Measurements from ENCODE around the gene GHR.

The GHR gene

DNA sequence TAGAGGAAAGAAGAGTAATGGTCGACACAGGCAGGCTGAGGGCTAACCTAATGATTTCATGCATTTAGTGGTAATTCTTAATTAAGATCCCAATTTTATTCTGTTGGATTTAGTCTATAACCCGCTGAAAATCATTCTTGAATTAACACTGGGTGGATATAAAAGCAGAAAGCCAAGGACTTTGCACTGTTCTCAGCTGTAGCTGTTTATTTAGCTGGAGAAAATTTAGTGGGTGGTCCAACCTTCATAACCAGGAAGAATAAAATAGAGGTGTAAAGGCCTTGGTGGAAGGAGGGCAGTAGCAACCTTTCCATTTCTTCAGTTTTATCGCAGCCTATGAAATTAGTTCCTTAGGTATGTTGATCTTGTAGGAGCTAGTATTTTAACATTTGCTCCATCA lies 92.3 kb downstream of the GHR start:
- DNase-seq (ENCODE audit: low read depth in 2 of 3, low spot score in 2 of 3) = no peak

DNA sequence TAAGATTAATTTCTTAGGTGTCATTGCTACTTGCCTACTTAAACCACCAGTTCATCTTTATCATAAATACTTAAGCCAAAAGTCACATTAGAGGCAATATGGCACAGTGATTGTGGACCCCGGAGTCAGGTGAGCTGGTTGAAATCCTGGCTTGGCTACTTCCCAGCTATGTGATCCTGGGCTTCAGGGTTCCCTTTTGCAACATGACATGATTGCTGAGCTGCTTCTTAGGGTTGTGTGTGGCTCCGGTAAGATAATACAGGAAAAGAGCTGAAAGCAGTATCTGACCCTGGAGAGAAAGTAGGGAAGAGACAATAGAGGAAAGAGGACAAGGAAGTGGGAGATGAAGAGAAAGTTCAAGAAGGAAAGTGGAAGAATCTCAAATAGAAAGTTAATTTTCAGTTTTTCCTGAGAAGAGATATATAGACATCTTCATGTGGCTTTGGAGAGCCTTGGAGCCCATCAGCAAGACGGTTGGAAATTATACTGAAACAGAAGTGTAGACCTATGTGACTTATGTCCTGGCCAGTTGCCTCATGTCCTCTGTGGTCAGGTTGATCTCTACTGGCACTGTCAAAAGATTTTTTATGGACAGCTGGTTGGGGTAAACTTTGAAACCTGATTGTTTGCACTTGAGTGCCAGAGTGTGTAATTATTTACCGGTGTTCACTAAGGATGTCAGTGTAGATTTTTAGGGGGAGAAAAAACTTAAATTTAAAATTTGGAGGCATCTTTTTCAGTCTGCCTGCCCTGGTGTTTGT lies 93.2 kb downstream of the GHR start:
- DNase-seq (ENCODE audit: low read depth in 2 of 3, low spot score in 2 of 3) = no peak

DNA sequence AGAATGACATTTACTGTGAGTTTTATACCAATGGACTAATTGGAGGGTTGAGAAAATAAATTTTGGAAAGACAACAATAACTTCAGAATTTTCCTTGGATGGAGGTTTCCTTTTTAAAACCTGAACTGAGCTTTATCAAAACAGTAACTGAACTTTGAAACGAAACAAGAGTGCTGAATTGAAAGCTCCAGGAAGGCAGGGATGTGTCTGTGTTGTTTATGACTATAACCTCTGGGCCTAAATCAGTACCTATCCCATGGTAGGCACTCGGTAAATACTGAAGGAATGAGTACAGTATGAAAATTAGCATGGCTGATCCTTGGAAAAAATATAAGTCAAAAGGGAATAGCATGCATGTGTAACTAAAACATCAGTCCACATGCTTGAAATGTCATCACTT lies 93.9 kb downstream of the GHR start:
- DNase-seq (ENCODE audit: low read depth in 2 of 3, low spot score in 2 of 3) = no peak

DNA sequence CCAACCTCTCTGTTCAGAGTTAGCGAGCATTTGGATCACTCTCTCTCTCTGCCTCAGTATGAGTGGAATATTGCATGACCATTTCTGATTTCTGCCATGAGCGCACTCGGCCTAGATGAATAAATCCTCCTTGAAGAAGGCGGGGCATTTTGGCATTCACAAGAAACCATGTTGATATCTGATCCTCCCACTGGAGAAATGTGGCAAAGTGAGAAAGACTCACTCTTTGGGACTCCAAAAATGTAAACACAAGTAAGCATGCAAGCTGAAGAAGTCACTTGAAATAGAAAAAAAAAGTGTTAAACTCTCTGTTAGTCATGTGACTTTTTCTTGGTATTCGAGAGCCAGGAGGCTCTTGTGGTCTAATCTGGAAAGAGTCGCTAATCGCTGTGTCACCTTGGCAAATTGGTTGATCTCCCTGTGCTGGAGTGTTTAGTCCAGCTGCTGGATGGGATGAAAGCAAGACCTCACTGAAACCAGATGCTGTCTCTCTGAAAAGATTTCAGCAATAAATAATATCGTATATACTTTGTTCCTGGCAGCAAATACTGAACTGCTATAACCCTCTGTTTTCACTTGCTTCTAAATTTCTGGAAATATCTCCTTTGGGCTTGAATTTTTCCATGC lies 95.5 kb downstream of the GHR start:
- no peak for DNase-seq (ENCODE audit: low read depth in 2 of 3, low spot score in 2 of 3)

DNA sequence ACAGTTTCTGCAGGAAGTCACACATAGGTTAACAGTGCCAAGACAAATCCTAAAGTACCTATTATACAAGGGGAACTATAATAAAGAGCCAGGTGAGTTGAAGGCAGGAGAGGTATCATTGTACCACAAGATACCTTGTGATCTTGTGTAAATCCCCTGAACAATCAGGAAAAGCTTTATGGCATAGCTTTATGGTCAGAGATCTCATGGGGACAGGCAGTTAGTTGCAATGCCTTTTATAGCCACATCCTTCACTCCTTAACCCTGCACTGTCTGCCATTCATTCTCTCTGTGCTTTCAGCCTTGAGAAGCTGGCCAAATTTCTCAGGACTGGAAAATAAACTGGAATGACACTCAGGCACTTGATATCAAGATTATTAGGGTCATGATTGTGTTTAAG lies 97.0 kb downstream of the GHR start:
- no peak for DNase-seq (ENCODE audit: low read depth in 2 of 3, low spot score in 2 of 3)

DNA sequence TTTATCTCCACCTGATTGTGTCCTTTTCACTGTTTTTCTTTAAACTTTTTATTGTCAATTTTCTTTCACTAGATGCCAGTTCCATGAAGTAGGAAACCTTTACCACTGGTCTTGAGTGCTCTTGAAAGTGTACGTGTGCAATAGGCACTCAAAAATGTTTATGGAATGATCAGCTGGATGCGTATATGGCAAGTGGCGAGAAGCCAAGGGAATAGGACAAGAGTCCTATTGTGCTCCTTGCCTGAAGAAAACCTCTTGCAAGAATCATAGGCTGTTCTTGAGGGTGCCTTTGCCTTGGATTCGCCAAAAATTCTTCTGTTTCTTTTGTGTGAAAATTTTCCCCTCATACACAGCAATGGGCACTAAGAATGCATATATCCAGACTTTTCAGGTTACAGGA lies 97.7 kb downstream of the GHR start:
- DNase-seq (ENCODE audit: low read depth in 2 of 3, low spot score in 2 of 3) = no peak

DNA sequence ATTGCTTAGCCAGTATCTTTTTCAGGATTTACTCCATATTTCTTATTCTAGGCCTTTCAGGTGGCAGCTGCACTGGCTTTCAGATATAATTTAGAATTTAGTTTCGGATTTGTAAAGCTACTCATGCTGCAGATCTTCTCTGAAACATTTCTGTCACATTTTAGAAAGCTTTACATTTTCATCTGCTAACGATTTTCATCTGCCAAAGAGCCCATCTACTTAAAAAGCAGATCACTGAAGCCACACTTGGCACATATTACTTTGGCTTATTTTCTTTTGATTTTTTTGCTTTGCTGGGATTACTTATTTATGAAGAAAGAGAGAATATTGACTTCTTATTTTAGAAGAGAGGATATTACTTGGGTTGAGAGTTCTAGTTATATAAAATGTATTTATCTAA lies 98.2 kb downstream of the GHR start:
- DNase-seq (ENCODE audit: low read depth in 2 of 3, low spot score in 2 of 3) = no peak

DNA sequence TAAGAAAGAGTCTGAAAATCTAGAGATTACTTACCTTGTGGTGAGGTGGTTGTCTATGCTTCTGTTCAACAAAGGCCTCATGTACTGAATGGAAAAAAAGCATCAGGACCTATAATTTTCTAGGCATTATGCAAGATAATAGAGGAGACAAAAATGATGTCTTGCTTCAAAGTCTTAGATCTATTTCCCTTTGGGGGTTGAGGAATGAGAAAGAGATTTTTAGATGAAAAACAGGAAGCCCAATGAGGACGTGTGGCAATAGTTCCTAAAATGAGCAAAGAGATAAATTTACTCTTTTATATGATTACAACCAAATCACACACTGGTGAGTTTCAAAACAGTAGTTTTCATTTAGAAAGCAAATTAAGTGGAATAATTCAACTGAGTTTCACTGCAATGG lies 99.5 kb downstream of the GHR start:
- DNase-seq (ENCODE audit: low read depth in 2 of 3, low spot score in 2 of 3) = no peak

DNA sequence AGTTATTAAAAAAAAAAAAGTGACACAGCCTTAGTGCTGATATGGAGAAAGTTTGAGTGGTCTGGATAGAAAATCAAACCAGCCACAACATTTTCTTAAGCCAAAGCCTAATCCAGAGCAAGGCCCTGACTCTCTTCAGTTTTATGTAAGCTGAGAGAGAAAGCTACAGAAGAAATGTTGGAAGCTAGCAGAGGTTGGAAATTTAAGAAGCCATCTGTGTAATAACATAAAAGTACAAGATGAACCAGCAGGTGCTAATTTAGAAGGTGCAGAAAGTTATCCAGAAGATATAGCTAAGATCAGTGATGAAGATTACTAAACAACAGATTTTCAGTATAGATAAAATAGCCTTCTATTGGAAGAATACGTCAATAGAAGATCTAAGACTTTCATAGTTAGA lies 102.9 kb downstream of the GHR start:
- DNase-seq (ENCODE audit: low read depth in 2 of 3, low spot score in 2 of 3) = no peak

DNA sequence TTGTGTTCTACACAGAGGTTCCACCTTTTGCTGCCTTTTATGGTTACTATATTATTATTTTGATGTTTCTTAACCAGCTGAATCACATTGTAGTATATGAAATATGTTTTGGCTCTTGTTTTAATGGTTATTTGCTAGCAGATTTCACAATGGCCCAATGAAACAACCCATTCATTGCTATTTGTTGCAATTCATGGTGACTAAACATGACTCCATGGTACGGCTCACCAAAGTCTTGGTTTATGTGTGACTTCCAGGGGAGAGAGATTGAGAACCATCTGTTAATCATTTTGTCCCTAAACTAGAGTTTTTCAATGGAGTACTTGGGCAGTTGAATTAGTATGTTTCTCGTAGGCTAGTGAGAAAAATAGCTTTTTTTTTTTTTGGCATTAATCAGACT lies 108.4 kb downstream of the GHR start:
- no peak for DNase-seq (ENCODE audit: low read depth in 2 of 3, low spot score in 2 of 3)

DNA sequence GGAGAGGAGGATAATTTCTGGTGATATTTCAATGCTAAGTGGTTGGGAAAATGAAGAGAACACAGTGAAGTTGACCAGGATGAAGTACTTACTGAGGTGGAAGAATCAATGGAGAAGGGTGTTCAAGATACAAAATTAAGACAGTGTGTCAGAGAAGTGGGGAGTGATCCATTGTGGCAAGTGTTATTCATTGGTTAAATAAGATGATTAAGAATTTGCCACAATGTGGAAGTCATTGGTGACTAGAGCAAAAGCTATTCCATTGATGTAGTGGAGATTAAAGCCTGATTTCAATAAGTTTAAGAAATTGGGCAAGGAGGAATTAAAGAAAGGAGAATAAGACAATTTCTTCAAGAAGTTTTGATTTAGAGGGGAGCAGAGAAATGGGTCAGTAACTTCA lies 118.9 kb downstream of the GHR start:
- DNase-seq (ENCODE audit: low read depth in 2 of 3, low spot score in 2 of 3) = no peak

DNA sequence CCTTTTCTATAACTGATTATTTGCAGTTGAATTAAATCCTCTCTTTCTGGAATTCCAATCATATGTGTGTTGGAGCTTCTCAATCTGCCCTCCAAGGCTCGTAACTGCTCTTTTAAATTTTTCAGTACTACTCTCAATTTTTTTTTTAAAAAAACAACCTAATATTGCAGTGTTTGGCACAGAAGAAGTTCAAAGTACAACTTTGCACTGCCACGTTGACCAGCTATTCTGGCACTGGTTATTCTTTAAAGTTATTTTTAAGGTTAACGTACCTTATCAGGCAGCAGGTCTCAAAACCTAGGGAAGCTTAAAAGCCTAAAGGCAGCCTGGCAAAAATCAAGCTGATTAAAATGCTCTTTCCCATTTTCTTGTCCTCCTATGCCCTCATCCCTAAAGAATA lies 120.5 kb downstream of the GHR start:
- no peak for DNase-seq (ENCODE audit: low read depth in 2 of 3, low spot score in 2 of 3)

DNA sequence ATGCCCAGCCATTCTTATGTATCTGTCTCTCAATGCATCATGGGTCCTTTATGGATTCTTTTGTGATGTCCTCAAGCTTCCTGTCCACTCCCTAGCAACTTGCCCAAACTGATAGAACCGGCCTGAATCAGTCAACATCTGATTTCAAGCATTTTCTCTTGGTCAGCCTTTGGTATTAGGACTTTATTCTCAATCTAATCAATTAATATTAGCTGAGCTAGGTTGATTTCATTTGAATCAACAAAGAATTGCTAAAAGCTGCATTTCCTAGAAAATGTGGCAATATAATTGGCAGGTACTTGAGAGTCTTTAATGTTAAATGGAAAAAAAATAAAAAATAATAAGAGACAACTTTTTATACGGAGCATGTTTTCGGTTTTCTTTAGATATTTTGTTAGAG lies 121.8 kb downstream of the GHR start:
- no peak for DNase-seq (ENCODE audit: low read depth in 2 of 3, low spot score in 2 of 3)

DNA sequence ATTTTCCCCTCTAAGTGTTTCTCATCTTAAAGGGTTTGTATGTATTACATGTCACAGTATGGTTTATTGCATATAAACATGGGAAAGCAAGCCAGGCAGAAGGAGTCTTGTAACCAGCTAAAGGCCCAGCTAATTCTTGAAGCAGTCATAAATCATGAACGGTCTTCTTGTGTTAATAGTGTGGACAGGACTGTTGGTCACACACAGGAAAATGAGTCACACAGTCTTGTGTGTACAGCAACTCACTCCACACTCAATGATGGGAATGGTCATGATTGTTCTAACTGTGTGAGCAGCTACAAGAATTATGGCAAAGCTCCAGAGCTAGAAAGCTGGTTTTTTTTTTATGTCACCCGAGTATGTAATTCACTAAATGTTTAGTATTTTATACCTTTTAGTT lies 123.9 kb downstream of the GHR start:
- DNase-seq (ENCODE audit: low read depth in 2 of 3, low spot score in 2 of 3) = no peak

DNA sequence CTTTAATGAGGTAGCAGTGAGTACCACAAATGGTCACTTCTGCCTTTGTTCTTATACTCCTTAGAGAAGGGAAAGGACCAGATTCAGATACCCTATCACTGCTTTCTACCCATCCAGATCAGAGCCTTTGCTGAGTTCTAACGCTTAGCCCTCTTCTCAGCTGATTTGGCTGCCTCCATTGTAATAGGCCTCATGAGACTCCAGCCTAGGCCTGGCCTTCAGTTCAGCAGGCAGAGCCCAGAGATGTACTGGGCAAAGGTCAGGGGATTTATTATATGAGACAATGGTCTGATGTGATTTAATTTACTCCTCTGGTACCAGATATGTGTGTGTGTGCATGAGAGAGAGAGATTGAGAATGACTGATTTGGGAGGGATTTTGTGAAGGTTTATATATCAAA lies 124.7 kb downstream of the GHR start:
- DNase-seq (ENCODE audit: low read depth in 2 of 3, low spot score in 2 of 3) = no peak

DNA sequence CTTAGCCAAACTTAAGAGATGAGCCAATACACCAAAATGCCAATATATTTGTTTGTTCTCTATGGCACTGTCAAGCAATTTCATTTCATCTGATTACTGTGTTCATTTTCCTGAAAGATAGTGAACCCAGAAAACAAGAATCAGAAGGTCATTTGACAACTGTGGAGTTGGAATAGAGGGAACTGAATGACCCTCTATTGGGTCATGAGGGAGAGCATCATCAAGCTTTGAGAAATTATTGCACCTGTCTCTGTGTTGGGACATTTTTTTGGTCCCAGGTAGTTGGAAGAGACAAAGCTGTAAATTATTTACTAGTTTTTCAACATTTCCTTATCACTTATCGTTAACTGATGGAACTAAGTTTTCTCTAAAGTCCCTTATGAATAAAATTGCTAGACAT lies 129.4 kb downstream of the GHR start:
- no peak for DNase-seq (ENCODE audit: low read depth in 2 of 3, low spot score in 2 of 3)

DNA sequence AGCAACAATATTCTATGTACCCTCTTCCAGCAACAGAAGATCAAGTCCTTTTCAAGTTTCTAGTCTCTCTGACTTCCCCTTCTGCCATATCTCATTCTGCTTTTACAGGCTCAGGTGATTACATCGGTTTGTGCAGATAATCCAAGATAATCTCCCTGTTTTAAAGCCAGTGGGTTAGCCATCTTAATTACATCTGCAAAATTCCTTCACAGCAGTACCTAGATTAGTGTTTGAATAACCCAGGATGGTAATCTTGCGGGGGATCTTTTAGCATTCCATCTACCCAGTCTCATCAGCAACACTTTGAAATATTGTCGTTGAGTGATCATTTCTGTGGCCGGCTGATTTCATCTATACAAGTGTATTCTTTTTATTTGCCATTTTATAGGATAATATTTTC lies 130.2 kb downstream of the GHR start:
- DNase-seq (ENCODE audit: low read depth in 2 of 3, low spot score in 2 of 3) = no peak

DNA sequence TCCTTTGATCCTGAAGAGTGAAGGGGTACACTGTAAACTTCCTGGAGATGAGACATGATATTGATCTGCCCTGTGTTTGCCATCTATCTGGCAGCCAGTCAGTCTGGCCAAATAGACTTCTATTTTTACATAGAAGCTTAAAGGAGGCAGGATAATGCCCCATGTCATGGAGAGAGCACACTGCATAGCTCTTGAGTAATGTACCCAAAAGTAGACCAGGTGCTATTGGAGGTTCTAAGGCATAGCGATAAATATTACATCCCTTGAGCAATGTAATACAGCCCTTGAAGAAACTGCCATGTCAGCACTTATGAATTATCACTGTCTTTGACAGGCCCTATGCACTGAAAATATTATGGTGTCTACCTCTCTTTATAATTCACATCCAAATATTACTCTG lies 131.8 kb downstream of the GHR start:
- no peak for DNase-seq (ENCODE audit: low read depth in 2 of 3, low spot score in 2 of 3)

DNA sequence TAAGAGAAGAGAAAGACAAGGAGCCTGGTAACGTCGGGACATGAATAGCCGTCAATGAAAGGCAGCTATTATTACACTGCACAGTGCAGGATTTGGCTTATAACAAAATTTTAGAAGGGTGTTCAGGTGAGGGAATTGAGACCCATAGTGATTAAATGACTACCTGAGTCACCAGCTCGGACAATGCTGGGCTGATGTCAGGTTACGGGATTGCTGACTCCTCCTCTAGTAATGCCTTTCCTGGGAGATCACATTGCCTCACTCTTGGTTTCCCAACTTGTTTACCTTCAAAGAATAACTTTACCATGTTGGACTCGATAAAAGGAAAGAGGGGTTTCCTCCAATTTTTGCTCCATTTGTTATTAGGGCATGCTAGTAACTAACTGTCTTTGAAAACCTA lies 132.6 kb downstream of the GHR start:
- no peak for DNase-seq (ENCODE audit: low read depth in 2 of 3, low spot score in 2 of 3)

DNA sequence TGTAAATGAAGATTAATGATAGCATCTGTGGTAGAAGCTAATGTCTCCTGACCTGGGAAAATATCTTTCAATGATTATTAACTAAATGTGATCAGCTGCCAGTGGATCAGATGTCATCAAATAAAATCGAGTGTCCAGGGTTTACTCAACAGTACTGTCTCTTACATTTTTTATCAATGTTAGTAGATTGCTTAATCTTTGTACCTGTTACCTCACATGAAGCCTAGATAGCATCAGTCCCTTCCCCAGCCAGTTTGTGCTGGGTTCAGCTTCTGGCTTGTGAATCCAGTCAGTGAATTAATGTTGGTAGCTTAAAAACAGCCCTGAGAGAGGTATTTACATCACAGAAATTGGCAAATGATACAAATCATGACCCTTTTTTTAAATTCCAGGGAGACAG lies 134.4 kb downstream of the GHR start:
- DNase-seq (ENCODE audit: low read depth in 2 of 3, low spot score in 2 of 3) = no peak

DNA sequence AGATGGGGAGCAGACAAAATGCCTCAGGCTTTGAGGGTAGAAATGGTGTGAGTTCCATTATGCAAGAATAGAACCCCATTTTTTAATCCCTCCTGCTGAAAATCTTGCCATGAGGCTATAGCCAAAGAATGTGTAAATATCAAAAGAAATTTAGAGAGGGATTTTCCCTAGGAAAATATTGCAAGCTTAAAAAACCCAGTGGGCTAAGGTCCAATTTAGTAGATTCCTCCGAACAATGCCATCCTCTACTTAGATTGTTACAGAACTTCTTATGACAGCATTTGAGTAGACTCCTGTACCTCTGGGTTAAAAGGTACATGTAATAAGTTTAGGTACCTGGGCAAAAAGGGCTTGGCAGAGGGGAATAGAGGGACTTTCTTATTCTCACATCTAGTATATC lies 138.4 kb downstream of the GHR start:
- DNase-seq (ENCODE audit: low read depth in 2 of 3, low spot score in 2 of 3) = no peak

DNA sequence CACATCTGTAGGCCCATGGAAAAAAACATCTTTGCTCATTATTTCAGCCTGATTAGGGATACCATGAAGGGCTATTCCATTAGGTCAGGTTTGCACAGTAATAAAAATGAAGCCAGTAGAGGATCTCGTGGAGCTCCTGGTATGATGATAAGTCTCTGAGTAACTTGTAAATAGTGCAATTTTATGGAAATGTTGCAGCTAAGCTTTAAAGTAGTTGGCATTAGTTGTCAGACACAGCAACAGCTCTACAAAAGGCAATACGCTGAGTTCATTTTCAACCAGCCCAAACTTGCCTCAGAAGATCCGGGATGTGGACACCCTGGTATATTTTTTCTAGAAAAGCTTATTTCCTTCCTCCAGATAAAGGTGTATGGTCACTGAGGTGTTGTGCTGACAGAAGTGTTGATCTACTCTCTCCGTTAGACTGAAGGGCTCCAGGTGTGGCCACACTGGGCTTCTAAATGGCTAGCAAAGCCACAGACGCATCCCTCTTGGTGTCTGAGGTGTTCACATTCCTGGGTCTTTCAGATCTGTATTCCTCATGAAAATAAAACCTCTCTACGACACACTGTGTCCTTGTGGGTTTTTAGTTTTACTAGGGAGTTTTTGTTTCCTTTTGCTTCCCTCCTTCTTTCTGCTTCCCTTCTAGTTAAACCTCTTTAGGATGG lies 141.6 kb downstream of the GHR start:
- no peak for DNase-seq (ENCODE audit: low read depth in 2 of 3, low spot score in 2 of 3)

Measured in activated CD8-positive, alpha-beta memory T cell treated with anti-CD3 and anti-CD28 coated beads for 48 hours (primary cell).